Purkinje cell (primary cell): ENCODE data around the gene DEPDC1B. TPM values are rescaled to one million over a fixed set of nuclear protein-coding genes. Genes with fewer than 3 reads are reported as not detected.

ENCODE experiments used
- polyA plus RNA-seq: library from polyadenylated mRNA; unstranded; fragments of >200 nt; fragmentation: Nextera tagmentation; gene quantifications from 2 replicates; pipeline ENCODE4 v1.2.1, GENCODE V29; 2014

DEPDC1B gene, protein sequence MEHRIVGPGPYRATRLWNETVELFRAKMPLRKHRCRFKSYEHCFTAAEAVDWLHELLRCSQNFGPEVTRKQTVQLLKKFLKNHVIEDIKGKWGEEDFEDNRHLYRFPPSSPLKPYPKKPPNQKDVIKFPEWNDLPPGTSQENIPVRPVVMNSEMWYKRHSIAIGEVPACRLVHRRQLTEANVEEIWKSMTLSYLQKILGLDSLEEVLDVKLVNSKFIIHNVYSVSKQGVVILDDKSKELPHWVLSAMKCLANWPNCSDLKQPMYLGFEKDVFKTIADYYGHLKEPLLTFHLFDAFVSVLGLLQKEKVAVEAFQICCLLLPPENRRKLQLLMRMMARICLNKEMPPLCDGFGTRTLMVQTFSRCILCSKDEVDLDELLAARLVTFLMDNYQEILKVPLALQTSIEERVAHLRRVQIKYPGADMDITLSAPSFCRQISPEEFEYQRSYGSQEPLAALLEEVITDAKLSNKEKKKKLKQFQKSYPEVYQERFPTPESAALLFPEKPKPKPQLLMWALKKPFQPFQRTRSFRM
- polyA plus RNA-seq = not detected in 2 replicates

GRCh38 chr5:60699609-60700415 is at the start of gene DEPDC1B:
TSS of gene DEPDC1B (minus strand) at chr5:60700166. CDS start at chr5:60700093, 73 bp downstream.

Other genes with a start within 250 kb of the DEPDC1B start
- gene ELOVL7, start 144.1 kb upstream of the DEPDC1B start, polyA plus RNA-seq = 9.0 and 9.3 TPM in 2 replicates
- gene ERCC8, start 244.9 kb upstream of the DEPDC1B start, polyA plus RNA-seq = 5.7 and 8.6 TPM in 2 replicates
- gene NDUFAF2, start 245.0 kb upstream of the DEPDC1B start, polyA plus RNA-seq = 107 and 136 TPM in 2 replicates